Urinary bladder (tissue), 4 donors: ENCODE data around the gene CDH2. TPM values are rescaled to one million over a fixed set of nuclear protein-coding genes. Genes with fewer than 3 reads are reported as not detected.

ENCODE experiments used
- DNase-seq: peaks from one replicate; pipeline ENCODE4 v3.0.0-alpha.2; 2015; ENCODE audit errors: extremely low spot score
- H3K27ac ChIP-seq: one replicate; pipeline ENCODE4 v1.5.1; 2013; ENCODE audit warnings: low read depth, mild to moderate bottlenecking, moderate library complexity
- H3K36me3 ChIP-seq: one replicate; pipeline ENCODE4 v1.6.1; 2013; ENCODE audit warnings: mild to moderate bottlenecking, moderate library complexity; ENCODE audit not compliant: insufficient read depth
- H3K4me1 ChIP-seq: one replicate; pipeline ENCODE4 v1.6.1; 2013; ENCODE audit warnings: mild to moderate bottlenecking, moderate library complexity; ENCODE audit not compliant: insufficient read depth
- H3K4me3 ChIP-seq: one replicate; pipeline ENCODE4 v1.5.1; 2013; ENCODE audit warnings: low read depth, low read length
- WGBS: extraction: QIAGEN DNeasy Blood & Tissue Kit; methylation state at CpG from one replicate; pipeline ENCODE4 v1.1.7; 2013; 5-methylcytosine and 5-hydroxymethylcytosine counted together
- polyA plus RNA-seq: library from polyadenylated mRNA; stranded (reverse); fragments of 200-250 nt; gene quantifications from one replicate; pipeline ENCODE4 v1.2.3, GENCODE V29; 2013
- total RNA-seq: library from RNA; depleted of rRNA; stranded (reverse); fragments of >200 nt; gene quantifications from one replicate; pipeline ENCODE4 v1.2.3, GENCODE V29; 2014
- donor health status: healthy with polysubstance abuse.
- donor health status: healthy.

The CDH2 gene
- total and polyA plus RNA-seq, 2 donors: 1.8 to 18.7 TPM

DNA sequence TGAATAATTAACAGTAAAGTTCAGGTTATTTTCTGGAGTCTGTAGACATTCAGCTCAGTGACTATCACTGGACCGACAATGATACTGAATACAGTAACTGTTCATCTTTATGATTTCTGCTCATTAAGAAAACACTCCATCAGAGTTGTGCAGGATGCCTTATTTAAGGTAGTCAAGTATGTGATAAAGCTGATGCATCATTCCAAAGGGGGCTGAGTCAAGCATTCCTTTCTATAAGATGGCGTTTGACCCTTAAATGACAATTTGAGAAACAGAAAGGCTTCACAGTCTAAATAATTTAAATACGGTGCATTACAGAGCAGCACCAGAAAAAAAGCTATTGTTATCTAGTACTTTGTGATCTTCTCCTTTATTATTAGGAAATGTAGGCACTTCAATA lies 131.1 kb downstream of the CDH2 start:
- Histone ChIP-seq H3K4me1 (no peaks in the 10 kb centered on the region), H3K36me3 (no peaks in the 10 kb centered on the region), H3K27ac (no peak overlapping the region), H3K4me3 (no peak overlapping the region)
- no peak for DNase-seq
- 75% methylated on average over 3 of the region's 3 CpGs for WGBS

DNA sequence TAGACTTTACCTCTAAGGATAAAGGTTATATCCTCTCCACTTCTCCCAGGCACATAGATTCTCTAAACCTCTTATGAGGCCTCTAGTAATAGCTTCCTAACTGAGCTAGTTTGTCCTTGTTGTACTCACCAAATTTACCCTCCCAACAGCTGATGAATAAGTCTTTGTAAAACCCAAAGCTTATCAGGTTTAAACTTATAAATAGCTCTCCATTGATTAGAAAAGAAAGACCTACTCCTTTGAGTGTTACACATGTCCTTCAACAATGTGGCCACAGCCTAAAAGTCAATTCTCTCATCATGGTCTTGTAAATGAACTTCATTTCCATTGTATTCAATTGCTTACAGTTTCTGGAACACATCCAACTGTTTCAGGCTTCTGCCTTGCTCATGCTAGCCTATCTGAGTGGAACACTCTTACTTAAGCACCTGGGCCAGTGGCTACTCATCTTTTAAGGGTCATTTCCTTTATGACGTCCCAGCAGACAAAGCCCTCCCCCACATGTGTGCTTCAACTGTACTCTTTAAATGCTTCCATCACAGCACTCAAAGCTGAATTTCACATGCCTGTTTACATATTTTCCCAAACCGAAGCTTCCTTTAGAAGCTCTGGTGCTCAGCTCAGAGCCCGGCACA lies 131.6 kb downstream of the CDH2 start:
- no peaks in the 10 kb centered on the region for H3K36me3 ChIP-seq
- WGBS: 29% methylated on average over 3 of the region's 3 CpGs
- DNase-seq: no peak

DNA sequence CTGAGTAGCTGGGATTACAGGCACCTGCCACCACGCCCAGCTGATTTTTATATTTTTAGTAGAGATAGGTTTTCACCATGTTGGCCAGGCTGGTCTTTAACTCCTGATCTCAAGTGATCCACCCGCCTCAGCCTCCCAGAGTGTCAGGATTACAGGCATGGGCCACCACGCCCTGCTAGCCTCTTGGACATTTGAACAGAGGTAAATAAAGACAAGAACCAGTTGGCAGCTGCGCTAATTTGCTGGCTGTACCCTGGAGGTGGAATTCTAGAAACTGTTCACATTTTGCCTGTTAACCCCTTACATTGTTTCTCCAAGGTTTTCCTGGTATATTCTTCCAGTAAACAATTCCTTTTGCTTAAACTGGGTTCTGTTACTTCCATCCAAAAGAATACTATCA lies 132.9 kb downstream of the CDH2 start:
- no peak for DNase-seq
- Histone ChIP-seq H3K4me1 (no peaks in the 10 kb centered on the region), H3K4me3 (no peak overlapping the region), H3K27ac (no peak overlapping the region), H3K36me3 (no peaks in the 10 kb centered on the region)
- WGBS: 93% methylated on average over 4 of the region's 4 CpGs

More for the DNA sequence above, 131.6 kb downstream of the CDH2 start:
- no peak overlapping the region for H3K27ac ChIP-seq
- no peaks in the 10 kb centered on the region for H3K4me1 ChIP-seq
- no peak overlapping the region for H3K4me3 ChIP-seq

DNA sequence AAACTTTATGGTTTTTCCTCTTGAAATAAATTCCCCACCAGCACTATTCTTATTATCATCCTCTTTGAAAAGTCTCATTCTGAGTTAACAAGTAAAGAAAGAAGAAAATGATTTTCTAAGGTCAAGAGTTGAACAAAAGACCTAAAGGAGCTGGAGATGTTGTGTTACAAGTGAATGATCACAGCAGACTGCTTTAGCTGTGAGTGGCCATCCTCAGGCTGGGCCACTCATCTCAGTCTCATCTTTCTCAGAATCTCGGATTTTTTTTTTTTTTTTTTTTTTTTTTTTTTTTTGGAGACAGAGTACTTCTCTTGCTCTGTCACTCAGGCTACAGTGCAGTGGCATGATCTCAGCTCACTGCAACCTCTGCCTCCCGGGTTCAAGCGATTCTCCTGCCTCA lies 133.3 kb downstream of the CDH2 start:
- Histone ChIP-seq H3K4me3 (no peak overlapping the region), H3K4me1 (no peaks in the 10 kb centered on the region), H3K27ac (no peak overlapping the region), H3K36me3 (no peaks in the 10 kb centered on the region)
- no peak for DNase-seq
- WGBS: 87% methylated on average over 3 of the region's 3 CpGs

DNA sequence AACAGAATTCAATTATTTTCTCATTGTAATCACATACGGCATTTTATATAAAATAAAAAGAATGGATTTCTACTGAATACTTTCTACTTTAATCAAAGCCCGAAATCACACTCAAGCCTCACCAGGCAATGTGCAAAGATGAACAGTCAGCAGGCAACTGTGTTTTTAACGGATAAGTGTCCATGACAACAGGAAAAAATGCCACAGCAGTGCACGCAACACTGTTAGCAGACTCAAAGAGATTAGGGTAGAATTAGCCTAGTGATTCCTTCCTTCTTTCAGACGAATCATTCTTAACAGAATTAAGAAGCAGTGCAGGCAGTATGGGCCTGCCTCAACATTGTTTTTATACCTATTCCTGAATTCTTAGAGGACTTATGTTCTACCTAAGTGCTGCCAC lies 135.6 kb downstream of the CDH2 start:
- H3K36me3 ChIP-seq: no peaks in the 10 kb centered on the region
- H3K4me3 ChIP-seq: no peak overlapping the region
- 36% methylated on average over 5 of the region's 5 CpGs for WGBS
- DNase-seq: no peak
- no peak overlapping the region for H3K27ac ChIP-seq
- H3K4me1 ChIP-seq: no peaks in the 10 kb centered on the region

DNA sequence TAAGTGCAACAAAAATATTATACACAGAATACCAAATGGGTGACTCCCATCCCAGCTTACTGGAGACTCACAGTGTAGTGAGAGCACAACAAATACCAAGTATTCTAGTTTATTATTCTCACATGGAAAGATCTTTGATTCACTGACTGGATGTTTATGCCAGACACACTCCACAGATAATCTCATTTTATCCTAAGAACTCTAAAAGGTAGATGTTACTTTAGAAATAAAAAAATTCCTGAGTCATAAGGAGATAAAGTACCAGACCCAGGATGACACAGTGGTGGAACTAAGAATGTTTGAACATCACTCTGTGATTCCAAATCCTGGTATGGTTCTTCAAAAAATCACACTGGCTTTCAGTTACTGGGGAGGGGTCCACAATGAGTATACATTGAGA lies 136.2 kb downstream of the CDH2 start:
- H3K36me3 ChIP-seq: no peaks in the 10 kb centered on the region
- H3K4me1 ChIP-seq: no peaks in the 10 kb centered on the region
- no peak overlapping the region for H3K4me3 ChIP-seq
- H3K27ac ChIP-seq: no peak overlapping the region
- DNase-seq: no peak

DNA sequence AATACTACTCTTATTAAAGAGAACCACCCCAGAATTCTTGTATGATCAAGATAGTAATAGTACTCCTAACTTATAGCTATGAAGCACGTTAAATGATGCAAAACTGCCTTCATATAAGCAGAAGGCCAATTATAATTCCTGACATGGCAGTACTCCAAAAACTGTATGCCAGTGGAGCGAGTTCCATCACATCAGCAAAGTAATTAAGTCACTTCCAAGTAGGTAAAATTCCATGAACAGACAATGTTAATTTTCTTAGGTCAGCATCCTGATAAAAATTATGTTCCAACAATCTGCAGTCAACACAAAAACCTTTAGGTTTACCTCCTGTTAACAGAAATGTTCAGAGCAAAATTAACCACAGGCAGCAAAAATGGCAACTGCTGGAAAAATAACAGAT lies 136.7 kb downstream of the CDH2 start:
- WGBS: 54% methylated on average over 2 of the region's 2 CpGs
- Histone ChIP-seq H3K27ac (no peak overlapping the region), H3K36me3 (no peaks in the 10 kb centered on the region), H3K4me3 (no peak overlapping the region), H3K4me1 (no peaks in the 10 kb centered on the region)
- no peak for DNase-seq

DNA sequence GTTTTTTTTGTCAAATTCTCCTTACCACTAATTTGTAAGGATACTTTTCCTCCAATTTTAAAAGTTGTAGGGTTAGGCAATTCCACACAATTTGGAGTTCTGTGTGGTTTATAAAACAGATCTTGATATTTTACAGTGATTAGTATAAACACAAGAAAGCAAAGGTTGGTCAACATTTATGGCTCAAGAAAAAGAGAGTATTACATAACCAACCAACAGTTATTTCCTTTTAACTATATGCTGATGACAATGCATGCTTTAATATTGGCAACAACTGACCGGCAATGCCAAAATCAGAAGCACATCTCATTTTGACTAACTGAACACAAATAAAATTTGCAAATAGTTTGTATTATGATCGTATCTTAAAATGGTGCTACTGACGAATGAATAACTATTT lies 137.2 kb downstream of the CDH2 start:
- H3K27ac ChIP-seq: no peak overlapping the region
- H3K36me3 ChIP-seq: no peaks in the 10 kb centered on the region
- no peak for DNase-seq
- no peak overlapping the region for H3K4me3 ChIP-seq
- 75% methylated on average over 3 of the region's 3 CpGs for WGBS
- H3K4me1 ChIP-seq: no peaks in the 10 kb centered on the region

DNA sequence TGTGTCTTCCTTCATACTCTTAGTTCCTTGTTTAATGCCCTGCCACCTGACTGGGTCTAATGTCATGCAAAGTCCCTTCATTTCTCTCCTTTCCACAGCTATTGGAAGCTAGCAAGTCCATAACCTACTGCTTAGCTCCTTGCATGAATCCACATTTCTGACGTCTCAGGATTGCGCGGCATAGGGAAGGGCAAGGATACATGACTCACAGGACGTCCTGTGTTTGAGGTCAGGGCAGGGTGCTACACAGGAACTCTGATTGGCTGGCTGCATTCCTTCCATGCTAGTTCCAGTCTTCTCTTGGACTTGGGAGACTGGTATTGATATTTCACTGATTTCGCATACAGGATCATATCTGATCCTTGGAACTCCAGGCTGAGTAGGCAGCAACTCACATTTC lies 137.9 kb downstream of the CDH2 start:
- DNase-seq: no peak
- no peaks in the 10 kb centered on the region for H3K36me3 ChIP-seq
- WGBS: 83% methylated on average over 5 of the region's 5 CpGs
- H3K4me1 ChIP-seq: no peaks in the 10 kb centered on the region
- H3K27ac ChIP-seq: no peak overlapping the region
- H3K4me3 ChIP-seq: no peak overlapping the region

DNA sequence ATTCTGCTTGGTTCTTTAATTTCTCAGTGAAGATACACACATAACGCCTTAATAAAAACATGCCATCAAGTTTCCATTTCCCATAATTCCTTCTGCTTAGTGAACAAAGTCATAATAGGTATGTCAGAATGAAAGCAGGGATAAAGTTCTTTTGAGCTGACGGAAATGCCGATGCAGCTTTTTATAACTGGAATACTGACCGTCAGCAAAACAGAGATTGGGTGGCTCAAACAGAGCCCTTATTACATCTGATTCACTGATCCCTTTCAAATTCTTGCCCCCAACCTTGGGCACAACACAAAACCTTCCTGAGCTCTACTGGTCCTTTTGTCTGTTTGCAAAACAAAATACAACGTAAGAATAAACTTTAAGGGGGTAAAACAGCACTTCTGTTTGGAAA lies 140.4 kb downstream of the CDH2 start:
- no peak overlapping the region for H3K4me3 ChIP-seq
- no peaks in the 10 kb centered on the region for H3K36me3 ChIP-seq
- WGBS: 64% methylated on average over 5 of the region's 5 CpGs
- no peak for DNase-seq
- no peak overlapping the region for H3K27ac ChIP-seq
- H3K4me1 ChIP-seq: no peaks in the 10 kb centered on the region

DNA sequence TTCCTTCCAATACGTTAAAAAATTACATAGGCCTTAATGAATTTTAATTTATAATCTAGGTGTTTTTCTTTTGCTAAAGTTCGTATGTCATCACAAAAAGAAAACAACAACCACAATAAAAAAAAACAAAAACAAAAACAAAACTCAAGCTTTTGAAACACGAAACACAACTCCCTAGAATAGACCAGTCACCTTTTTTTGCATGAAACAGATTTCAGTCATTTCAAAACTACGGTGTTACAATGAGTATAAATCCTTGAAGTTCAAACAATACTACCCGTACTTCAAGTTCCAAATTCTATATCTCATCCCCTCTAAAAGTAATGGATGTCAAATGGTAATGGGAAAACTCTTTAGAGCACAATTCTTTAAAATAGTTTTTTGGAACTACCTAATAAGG lies 142.4 kb downstream of the CDH2 start:
- no peaks in the 10 kb centered on the region for H3K4me1 ChIP-seq
- no peak overlapping the region for H3K27ac ChIP-seq
- DNase-seq: no peak
- H3K36me3 ChIP-seq: no peaks in the 10 kb centered on the region
- WGBS: 88% methylated on average over 5 of the region's 5 CpGs
- no peak overlapping the region for H3K4me3 ChIP-seq

DNA sequence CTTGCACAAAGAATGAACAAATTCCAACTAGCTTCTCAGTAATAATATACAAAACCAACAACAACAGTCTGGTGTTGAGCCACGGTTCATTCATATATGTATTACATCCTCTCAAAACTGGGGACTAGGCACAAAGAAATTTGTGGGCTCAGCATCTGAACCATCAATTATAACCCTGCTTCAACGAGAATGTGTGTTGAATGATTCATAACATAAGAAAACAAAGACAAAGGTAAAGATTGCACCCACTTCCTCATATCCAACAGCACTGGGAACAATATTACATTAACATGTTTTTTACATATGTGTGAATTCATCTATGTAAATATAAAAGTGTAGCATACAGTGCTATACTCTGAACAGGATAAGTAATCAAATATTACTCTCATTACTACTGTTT lies 144.8 kb downstream of the CDH2 start:
- DNase-seq: no peak
- H3K36me3 ChIP-seq: no peaks in the 10 kb centered on the region
- H3K27ac ChIP-seq: no peak overlapping the region
- H3K4me3 ChIP-seq: no peak overlapping the region
- 71% methylated on average over 2 of the region's 2 CpGs for WGBS
- no peaks in the 10 kb centered on the region for H3K4me1 ChIP-seq

DNA sequence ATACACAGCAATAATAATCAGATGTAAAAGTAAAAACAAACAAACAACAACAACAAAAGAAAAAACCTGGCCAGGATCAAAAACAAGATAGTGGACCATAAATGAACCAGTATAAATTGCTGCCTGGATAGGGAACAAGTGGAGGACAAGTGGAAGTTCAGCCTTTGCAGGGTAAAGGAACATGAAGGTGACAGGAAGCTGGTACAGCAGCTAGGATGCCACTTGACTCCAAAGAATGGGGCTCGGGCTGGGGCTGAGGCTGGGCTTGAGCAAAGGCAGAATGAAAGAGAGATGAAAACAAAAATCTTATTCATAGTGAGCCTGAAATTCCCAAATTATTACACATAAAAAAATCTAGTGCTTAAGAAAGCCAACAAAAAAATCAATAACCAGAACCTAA lies 146.5 kb downstream of the CDH2 start:
- Histone ChIP-seq H3K36me3 (no peaks in the 10 kb centered on the region), H3K4me1 (no peaks in the 10 kb centered on the region), H3K4me3 (no peak overlapping the region), H3K27ac (no peak overlapping the region)
- WGBS: 87% methylated on average over 1 of the region's 1 CpG
- no peak for DNase-seq

DNA sequence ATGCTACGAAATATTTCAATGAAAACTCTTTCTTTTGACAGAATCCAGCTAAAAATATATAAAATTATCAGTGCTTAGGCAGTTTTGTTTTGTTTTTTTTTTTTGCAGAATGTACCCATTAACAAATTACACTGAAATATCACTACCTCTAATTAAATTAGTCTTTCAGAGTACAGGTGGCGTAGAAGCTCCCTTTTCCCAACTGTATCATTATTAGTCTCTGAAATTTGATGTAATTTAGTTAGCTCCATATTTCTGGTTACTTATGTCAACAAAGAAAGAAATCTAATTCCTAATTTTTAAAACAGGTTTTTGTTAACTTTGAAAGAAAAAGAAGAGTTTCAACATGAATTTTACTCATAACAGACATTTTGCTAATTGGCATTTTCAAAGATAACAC lies 149.2 kb downstream of the CDH2 start:
- no peak overlapping the region for H3K27ac ChIP-seq
- WGBS: 80% methylated on average over 2 of the region's 2 CpGs
- DNase-seq: no peak
- no peaks in the 10 kb centered on the region for H3K36me3 ChIP-seq
- no peak overlapping the region for H3K4me3 ChIP-seq
- H3K4me1 ChIP-seq: no peaks in the 10 kb centered on the region
